K562 (cell line): ENCODE measurements around the gene RC3H2. TPM values are rescaled to one million over a fixed set of nuclear protein-coding genes. Genes with fewer than 3 reads are reported as not detected.

Source experiments
- CLOCK ChIP-seq: fragments of 250-450 bp; sonication (Bioruptor Pico); IDR thresholded peaks from 2 replicates; pipeline ENCODE4 v1.4.0; 2020; ENCODE audit warnings: mild to moderate bottlenecking, moderate library complexity, borderline replicate concordance
- CREB3 ChIP-seq: fragments of 450-650 bp; conservative IDR thresholded peaks from 2 replicates; pipeline ENCODE4 v1.6.1; 2016; ENCODE audit warnings: missing genetic modification characterization, low read depth, mild to moderate bottlenecking, missing compliant biosample characterization, moderate library complexity
- DPF2 ChIP-seq: fragments of 450-650 bp; IDR thresholded peaks from 2 replicates; pipeline ENCODE4 v1.6.1; 2016
- MEF2A ChIP-seq: IDR thresholded peaks from 2 replicates; pipeline ENCODE4 v1.6.1; 2011; ENCODE audit warnings: low read depth, mild to moderate bottlenecking, low read length, moderate library complexity; ENCODE audit not compliant: control insufficient read depth
- NRF1 ChIP-seq, 2 experiments: fragments of 450-650 bp; IDR thresholded peaks in 1 of 2; conservative IDR thresholded peaks in 1 of 2; 2 replicates each; pipeline ENCODE4 v1.6.1; 2014; ENCODE audit warnings: mild to moderate bottlenecking in 2 of 2
- RHOXF2B ChIP-seq: fragments of 250-450 bp; sonication (Bioruptor Pico); conservative IDR thresholded peaks from 2 replicates; pipeline ENCODE4 v1.5.1; 2021
- SIN3B ChIP-seq: fragments of 450-650 bp; IDR thresholded peaks from 2 replicates; pipeline ENCODE4 v1.6.1; 2017; ENCODE audit warnings: low read depth, mild to moderate bottlenecking, moderate library complexity
- SMAD3 ChIP-seq: fragments of 450-650 bp; formaldehyde crosslinking; conservative IDR thresholded peaks from 2 replicates; pipeline ENCODE4 v1.4.0; 2020; ENCODE audit warnings: mild to moderate bottlenecking
- THRAP3 ChIP-seq: fragments of 450-650 bp; IDR thresholded peaks from 2 replicates; pipeline ENCODE4 v1.6.1; 2016; ENCODE audit warnings: mild to moderate bottlenecking, inconsistent platforms, borderline replicate concordance
- ZBTB40 ChIP-seq, 2 experiments: fragments of 450-650 bp in 1 of 2; sonication (generic) in 1 of 2; formaldehyde crosslinking in 1 of 2; IDR thresholded peaks; 2 replicates each; pipeline versions ENCODE4 v1.7.1 to v1.9.0; 2016 to 2022; ENCODE audit warnings: inconsistent platforms in 1 of 2, mild to moderate bottlenecking in 1 of 2, missing genetic modification reagents in 1 of 2
- ZFP36 ChIP-seq: fragments of 150-350 bp; IDR thresholded peaks from 2 replicates; pipeline ENCODE4 v1.6.1; 2018; ENCODE audit warnings: low read length, low read depth; ENCODE audit not compliant: partially characterized antibody
- ZKSCAN8 ChIP-seq: fragments of 200-800 bp; sonication (Bioruptor generic); IDR thresholded peaks from 2 replicates; pipeline ENCODE4 v1.6.1; 2016; ENCODE audit warnings: missing genetic modification characterization, missing compliant biosample characterization
- ZNF184 ChIP-seq: sonication (generic); formaldehyde crosslinking; IDR thresholded peaks from 2 replicates; pipeline ENCODE4 v1.5.0; 2020; ENCODE audit warnings: missing genetic modification reagents
- ZNF408 ChIP-seq: fragments of 250-450 bp; sonication (Bioruptor Pico); IDR thresholded peaks from 2 replicates; pipeline ENCODE4 v1.4.0; 2020; ENCODE audit warnings: low read depth, mild to moderate bottlenecking, moderate library complexity
- polyA plus RNA-seq, 8 experiments: library from polyadenylated mRNA; depleted of rRNA in 4 of 8; stranded (reverse) in 5 of 8; unstranded in 3 of 8; fragments of >200 nt; fragmentation: Nextera tagmentation in 2 of 8; fragmentation: Illumina TruSeq in 1 of 8; extraction: Ambion mirVana in 2 of 8; extraction: Trizol in 1 of 8; gene quantifications; 2 replicates each; pipeline versions ENCODE4 v1.2.1 to v1.2.3, GENCODE V29; 2011 to 2014; ENCODE audit warnings: inconsistent platforms in 1 of 8, missing spikeins in 1 of 8
- total RNA-seq, 7 experiments: library from RNA; depleted of rRNA in 6 of 7; stranded (reverse); fragments of >200 nt in 6 of 7; fragmentation: Illumina TruSeq in 2 of 7; extraction: Trizol in 2 of 7; gene quantifications; 2 replicates each; pipeline versions ENCODE4 v1.2.1 to v1.2.3, GENCODE V29; 2011 to 2021; ENCODE audit warnings: low replicate concordance in 1 of 7

Gene RC3H2
- total and polyA plus RNA-seq, 9 of the 15 experiments (the other 6 are each of a cell fraction or from before 2014, with no cell fraction given), result 5.6 to 35.4 (median 18.6) TPM

GRCh38 chr9:122931226-122932121 is 26.3 kb upstream of the RC3H2 start, which contains the start of gene ZBTB26 (continued):
- TF ChIP-seq ZBTB40 (IDR thresholded peaks at IDR 0.05) (peak; percentile 98), ZBTB40 (CRISPR knock-in tag; IDR thresholded peaks at IDR 0.05) (no peak), SIN3B (peak; percentile 87), THRAP3 (no peak), MEF2A (no peak), CREB3 (tag) (no peak), NRF1 (conservative IDR thresholded peaks at IDR 0.05 in 1 of 2, IDR thresholded peaks at IDR 0.05 in 1 of 2) (peak; percentile 40 to 47), ZNF408 (CRISPR knock-in tag) (no peak), DPF2 (no peak), ZKSCAN8 (CRISPR knock-in tag) (no peak), SMAD3 (CRISPR knock-in tag) (no peak), CLOCK (no peak), ZFP36 (no peak), ZNF184 (no peak), RHOXF2B (no peak)
